HepG2 (cell line): ENCODE results near the gene ANKS3. TPM values are rescaled to one million over a fixed set of nuclear protein-coding genes. Genes with fewer than 3 reads are reported as not detected.
A peak's percentile ranks its signal among the peaks of the same experiment; 100 is the strongest.

Experiments
- CBFB ChIP-seq: sonication (generic); formaldehyde crosslinking; IDR thresholded peaks from 2 replicates; pipeline ENCODE4 v1.4.0; 2020; ENCODE audit warnings: missing genetic modification reagents
- CHD2 ChIP-seq: IDR thresholded peaks from 2 replicates; pipeline ENCODE4 v1.6.1; 2011; ENCODE audit warnings: low read depth, low read length, improper control_type of control experiment
- RBFOX2 ChIP-seq: fragments of 200-400 bp; formaldehyde crosslinking; IDR thresholded peaks from 2 replicates; pipeline ENCODE4 v1.6.1; 2017; ENCODE audit warnings: low read depth, mild to moderate bottlenecking, low read length
- SALL1 ChIP-seq: sonication (generic); formaldehyde crosslinking; IDR thresholded peaks from 2 replicates; pipeline ENCODE4 v1.8.0; 2022; ENCODE audit warnings: mild to moderate bottlenecking, missing genetic modification reagents
- ZFP1 ChIP-seq: IDR thresholded peaks from 2 replicates; pipeline ENCODE4 v1.6.1; 2016
- ZFP36 ChIP-seq: fragments of 150-350 bp; IDR thresholded peaks from 2 replicates; pipeline ENCODE4 v1.6.1; 2018; ENCODE audit warnings: borderline replicate concordance, low read length, low read depth; ENCODE audit not compliant: partially characterized antibody
- ZNF12 ChIP-seq: sonication (generic); formaldehyde crosslinking; IDR thresholded peaks from 2 replicates; pipeline ENCODE4 v1.5.0; 2020; ENCODE audit warnings: missing genetic modification reagents
- ZNF33B ChIP-seq: sonication (generic); formaldehyde crosslinking; IDR thresholded peaks from 2 replicates; pipeline ENCODE4 v1.5.1; 2020; ENCODE audit warnings: mild to moderate bottlenecking, missing genetic modification reagents
- ZNF563 ChIP-seq: sonication (generic); formaldehyde crosslinking; IDR thresholded peaks from 2 replicates; pipeline ENCODE4 v1.8.0; 2022; ENCODE audit warnings: mild to moderate bottlenecking, moderate library complexity, missing genetic modification reagents
- ZNF746 ChIP-seq: sonication (generic); formaldehyde crosslinking; IDR thresholded peaks from 2 replicates; pipeline ENCODE4 v1.8.0; 2022; ENCODE audit warnings: mild to moderate bottlenecking, missing genetic modification reagents
- polyA plus RNA-seq, 8 experiments: library from polyadenylated mRNA; depleted of rRNA in 3 of 8; stranded (reverse) in 7 of 8; unstranded in 1 of 8; fragments of >200 nt; fragmentation: Illumina TruSeq in 4 of 8; extraction: Trizol in 4 of 8; gene quantifications; 2 replicates each; pipeline versions ENCODE4 v1.2.1 to v1.2.3, GENCODE V29; 2011 to 2016; ENCODE audit warnings: low read depth in 4 of 8, missing spikeins in 1 of 8, mixed read lengths in 1 of 8; ENCODE audit not compliant: insufficient read depth in 1 of 8
- total RNA-seq, 5 experiments: library from RNA; depleted of rRNA; stranded (reverse); fragments of >200 nt; fragmentation: Illumina TruSeq; extraction: Trizol; gene quantifications; 2 replicates each; pipeline ENCODE4 v1.2.3, GENCODE V29; 2016; ENCODE audit warnings: low read depth in 1 of 5
- TF ChIP-seq, protein P1 (sequence below), 2 experiments: fragments of 450-650 bp in 1 of 2; sonication (generic) in 1 of 2; formaldehyde crosslinking in 1 of 2; IDR thresholded peaks; 2 replicates each; pipeline versions ENCODE4 v1.6.1 to v1.8.0; 2016 to 2022; ENCODE audit warnings: antibody characterized with exemption in 1 of 2, mild to moderate bottlenecking in 1 of 2, missing genetic modification reagents in 1 of 2
- TF ChIP-seq, protein P2 (sequence below): sonication (generic); formaldehyde crosslinking; IDR thresholded peaks from 2 replicates; pipeline ENCODE4 v1.5.1; 2020; ENCODE audit warnings: missing genetic modification reagents, mild to moderate bottlenecking, borderline replicate concordance
- TF ChIP-seq, protein P3 (sequence below): sonication (generic); formaldehyde crosslinking; IDR thresholded peaks from 2 replicates; pipeline ENCODE4 v1.4.0; 2020; ENCODE audit warnings: missing genetic modification reagents
- TF ChIP-seq, protein P4 (sequence below): sonication (generic); formaldehyde crosslinking; IDR thresholded peaks from 2 replicates; pipeline ENCODE4 v1.8.0; 2022; ENCODE audit warnings: missing genetic modification reagents, mild to moderate bottlenecking, borderline replicate concordance
- TF ChIP-seq, protein P5 (sequence below): sonication (generic); formaldehyde crosslinking; IDR thresholded peaks from 2 replicates; pipeline ENCODE4 v1.4.0; 2020; ENCODE audit warnings: missing genetic modification reagents

ANKS3 gene
- total and polyA plus RNA-seq, 2 of the 13 experiments (the other 11 are each of a cell fraction or from before 2014, with no cell fraction given): 11.4 to 15.9 TPM

DNA sequence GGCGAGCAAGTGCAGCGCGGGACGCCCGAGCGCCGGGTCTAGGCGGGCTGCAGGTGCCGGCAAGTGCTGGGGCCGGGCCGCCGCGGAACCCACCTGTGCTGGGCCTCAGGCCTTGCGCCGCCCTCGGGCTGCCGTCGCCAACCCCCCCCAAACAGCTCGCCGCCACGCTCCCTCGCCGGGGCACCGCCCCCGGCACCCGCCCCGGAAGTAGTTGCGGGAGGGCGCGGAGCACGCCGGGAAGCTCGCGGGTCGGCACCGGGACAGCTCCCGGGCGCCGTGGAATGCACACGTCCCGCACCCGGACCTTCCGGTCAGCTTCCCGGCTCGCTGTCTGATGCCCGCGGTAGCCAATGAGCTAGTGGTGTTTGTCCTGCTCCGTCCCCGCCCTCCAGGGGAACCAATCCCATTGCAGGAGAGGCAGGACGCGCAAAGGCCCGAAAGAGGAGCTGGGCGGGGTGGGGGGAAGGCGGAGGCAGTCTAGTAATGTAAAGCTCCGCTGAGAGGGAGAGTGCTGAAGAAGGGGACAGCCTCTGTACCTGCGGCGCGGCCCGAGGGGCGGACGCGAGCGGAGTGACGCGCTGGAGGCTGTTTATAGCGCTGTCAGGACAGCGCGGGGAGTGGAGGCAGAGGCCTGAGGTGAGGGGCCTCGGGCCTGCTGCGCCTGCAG is at the start of gene ANKS3, which contains the start of gene DNAAF8 (continued):
- TF ChIP-seq, protein P1, sequence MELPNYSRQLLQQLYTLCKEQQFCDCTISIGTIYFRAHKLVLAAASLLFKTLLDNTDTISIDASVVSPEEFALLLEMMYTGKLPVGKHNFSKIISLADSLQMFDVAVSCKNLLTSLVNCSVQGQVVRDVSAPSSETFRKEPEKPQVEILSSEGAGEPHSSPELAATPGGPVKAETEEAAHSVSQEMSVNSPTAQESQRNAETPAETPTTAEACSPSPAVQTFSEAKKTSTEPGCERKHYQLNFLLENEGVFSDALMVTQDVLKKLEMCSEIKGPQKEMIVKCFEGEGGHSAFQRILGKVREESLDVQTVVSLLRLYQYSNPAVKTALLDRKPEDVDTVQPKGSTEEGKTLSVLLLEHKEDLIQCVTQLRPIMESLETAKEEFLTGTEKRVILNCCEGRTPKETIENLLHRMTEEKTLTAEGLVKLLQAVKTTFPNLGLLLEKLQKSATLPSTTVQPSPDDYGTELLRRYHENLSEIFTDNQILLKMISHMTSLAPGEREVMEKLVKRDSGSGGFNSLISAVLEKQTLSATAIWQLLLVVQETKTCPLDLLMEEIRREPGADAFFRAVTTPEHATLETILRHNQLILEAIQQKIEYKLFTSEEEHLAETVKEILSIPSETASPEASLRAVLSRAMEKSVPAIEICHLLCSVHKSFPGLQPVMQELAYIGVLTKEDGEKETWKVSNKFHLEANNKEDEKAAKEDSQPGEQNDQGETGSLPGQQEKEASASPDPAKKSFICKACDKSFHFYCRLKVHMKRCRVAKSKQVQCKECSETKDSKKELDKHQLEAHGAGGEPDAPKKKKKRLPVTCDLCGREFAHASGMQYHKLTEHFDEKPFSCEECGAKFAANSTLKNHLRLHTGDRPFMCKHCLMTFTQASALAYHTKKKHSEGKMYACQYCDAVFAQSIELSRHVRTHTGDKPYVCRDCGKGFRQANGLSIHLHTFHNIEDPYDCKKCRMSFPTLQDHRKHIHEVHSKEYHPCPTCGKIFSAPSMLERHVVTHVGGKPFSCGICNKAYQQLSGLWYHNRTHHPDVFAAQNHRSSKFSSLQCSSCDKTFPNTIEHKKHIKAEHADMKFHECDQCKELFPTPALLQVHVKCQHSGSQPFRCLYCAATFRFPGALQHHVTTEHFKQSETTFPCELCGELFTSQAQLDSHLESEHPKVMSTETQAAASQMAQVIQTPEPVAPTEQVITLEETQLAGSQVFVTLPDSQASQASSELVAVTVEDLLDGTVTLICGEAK (IDR thresholded peaks at IDR 0.05): peak; percentile 44
- TF ChIP-seq, protein P1 (CRISPR knock-in tag; IDR thresholded peaks at IDR 0.05): peak; percentile 54; the same call in 1 of the 2 replicates
- peak; percentile 83 for TF ChIP-seq RBFOX2
- TF ChIP-seq, protein P2, sequence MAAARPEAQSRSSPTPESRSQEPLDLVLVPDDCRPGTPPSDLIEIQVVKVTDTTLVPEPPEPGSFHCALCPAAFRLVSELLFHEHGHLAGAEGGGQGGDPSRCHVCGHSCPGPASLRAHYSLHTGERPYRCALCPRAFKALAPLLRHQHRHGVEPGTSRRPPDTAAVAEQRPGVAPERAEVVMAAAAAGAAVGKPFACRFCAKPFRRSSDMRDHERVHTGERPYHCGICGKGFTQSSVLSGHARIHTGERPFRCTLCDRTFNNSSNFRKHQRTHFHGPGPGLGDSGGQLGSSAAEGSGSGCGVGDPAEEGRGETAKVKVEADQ (CRISPR knock-in tag): peak; percentile 85; the same call in 1 of the 2 replicates
- no peak; the same call in 1 of the 2 replicates for TF ChIP-seq ZNF12 (CRISPR knock-in tag)
- TF ChIP-seq, protein P3, sequence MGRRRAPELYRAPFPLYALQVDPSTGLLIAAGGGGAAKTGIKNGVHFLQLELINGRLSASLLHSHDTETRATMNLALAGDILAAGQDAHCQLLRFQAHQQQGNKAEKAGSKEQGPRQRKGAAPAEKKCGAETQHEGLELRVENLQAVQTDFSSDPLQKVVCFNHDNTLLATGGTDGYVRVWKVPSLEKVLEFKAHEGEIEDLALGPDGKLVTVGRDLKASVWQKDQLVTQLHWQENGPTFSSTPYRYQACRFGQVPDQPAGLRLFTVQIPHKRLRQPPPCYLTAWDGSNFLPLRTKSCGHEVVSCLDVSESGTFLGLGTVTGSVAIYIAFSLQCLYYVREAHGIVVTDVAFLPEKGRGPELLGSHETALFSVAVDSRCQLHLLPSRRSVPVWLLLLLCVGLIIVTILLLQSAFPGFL (CRISPR knock-in tag): no peak
- TF ChIP-seq CHD2: peak; percentile 44; the same call in 1 of the 2 replicates
- TF ChIP-seq ZNF746 (CRISPR knock-in tag): 0 out of 2 replicates have a peak, but pooled peaks have one; percentile 17
- TF ChIP-seq ZNF33B: no peak; the same call in 1 of the 2 replicates
- TF ChIP-seq ZFP36: no peak
- peak; percentile 65; the same call in 1 of the 2 replicates for TF ChIP-seq CBFB
- peak; percentile 79 for TF ChIP-seq SALL1 (CRISPR knock-in tag)
- no peak for TF ChIP-seq ZFP1 (CRISPR knock-in tag)
- TF ChIP-seq, protein P4, sequence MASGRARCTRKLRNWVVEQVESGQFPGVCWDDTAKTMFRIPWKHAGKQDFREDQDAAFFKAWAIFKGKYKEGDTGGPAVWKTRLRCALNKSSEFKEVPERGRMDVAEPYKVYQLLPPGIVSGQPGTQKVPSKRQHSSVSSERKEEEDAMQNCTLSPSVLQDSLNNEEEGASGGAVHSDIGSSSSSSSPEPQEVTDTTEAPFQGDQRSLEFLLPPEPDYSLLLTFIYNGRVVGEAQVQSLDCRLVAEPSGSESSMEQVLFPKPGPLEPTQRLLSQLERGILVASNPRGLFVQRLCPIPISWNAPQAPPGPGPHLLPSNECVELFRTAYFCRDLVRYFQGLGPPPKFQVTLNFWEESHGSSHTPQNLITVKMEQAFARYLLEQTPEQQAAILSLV (CRISPR knock-in tag): peak; percentile 76
- TF ChIP-seq, protein P5, sequence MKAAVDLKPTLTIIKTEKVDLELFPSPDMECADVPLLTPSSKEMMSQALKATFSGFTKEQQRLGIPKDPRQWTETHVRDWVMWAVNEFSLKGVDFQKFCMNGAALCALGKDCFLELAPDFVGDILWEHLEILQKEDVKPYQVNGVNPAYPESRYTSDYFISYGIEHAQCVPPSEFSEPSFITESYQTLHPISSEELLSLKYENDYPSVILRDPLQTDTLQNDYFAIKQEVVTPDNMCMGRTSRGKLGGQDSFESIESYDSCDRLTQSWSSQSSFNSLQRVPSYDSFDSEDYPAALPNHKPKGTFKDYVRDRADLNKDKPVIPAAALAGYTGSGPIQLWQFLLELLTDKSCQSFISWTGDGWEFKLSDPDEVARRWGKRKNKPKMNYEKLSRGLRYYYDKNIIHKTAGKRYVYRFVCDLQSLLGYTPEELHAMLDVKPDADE (CRISPR knock-in tag): peak; percentile 86; the same call in 1 of the 2 replicates
- TF ChIP-seq ZNF563: peak; percentile 84
